Measurements from ENCODE around the gene LCE7A. TPM values are rescaled to one million over a fixed set of nuclear protein-coding genes. Genes with fewer than 3 reads are reported as not detected.

LCE7A gene
- total and polyA plus RNA-seq, 10 of the 15 experiments (the other 5 are each of a cell fraction or from before 2014, with no cell fraction given): not detected

GRCh38 chr1:152904688-152905440, 45.1 kb downstream of the LCE7A start:
- TF ChIP-seq, protein P1, sequence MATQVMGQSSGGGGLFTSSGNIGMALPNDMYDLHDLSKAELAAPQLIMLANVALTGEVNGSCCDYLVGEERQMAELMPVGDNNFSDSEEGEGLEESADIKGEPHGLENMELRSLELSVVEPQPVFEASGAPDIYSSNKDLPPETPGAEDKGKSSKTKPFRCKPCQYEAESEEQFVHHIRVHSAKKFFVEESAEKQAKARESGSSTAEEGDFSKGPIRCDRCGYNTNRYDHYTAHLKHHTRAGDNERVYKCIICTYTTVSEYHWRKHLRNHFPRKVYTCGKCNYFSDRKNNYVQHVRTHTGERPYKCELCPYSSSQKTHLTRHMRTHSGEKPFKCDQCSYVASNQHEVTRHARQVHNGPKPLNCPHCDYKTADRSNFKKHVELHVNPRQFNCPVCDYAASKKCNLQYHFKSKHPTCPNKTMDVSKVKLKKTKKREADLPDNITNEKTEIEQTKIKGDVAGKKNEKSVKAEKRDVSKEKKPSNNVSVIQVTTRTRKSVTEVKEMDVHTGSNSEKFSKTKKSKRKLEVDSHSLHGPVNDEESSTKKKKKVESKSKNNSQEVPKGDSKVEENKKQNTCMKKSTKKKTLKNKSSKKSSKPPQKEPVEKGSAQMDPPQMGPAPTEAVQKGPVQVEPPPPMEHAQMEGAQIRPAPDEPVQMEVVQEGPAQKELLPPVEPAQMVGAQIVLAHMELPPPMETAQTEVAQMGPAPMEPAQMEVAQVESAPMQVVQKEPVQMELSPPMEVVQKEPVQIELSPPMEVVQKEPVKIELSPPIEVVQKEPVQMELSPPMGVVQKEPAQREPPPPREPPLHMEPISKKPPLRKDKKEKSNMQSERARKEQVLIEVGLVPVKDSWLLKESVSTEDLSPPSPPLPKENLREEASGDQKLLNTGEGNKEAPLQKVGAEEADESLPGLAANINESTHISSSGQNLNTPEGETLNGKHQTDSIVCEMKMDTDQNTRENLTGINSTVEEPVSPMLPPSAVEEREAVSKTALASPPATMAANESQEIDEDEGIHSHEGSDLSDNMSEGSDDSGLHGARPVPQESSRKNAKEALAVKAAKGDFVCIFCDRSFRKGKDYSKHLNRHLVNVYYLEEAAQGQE (IDR thresholded peaks at IDR 0.05; ENCODE audit: low read depth, low read length): peak; percentile 67; the same call in 1 of the 2 replicates
- TF ChIP-seq, protein P2, sequence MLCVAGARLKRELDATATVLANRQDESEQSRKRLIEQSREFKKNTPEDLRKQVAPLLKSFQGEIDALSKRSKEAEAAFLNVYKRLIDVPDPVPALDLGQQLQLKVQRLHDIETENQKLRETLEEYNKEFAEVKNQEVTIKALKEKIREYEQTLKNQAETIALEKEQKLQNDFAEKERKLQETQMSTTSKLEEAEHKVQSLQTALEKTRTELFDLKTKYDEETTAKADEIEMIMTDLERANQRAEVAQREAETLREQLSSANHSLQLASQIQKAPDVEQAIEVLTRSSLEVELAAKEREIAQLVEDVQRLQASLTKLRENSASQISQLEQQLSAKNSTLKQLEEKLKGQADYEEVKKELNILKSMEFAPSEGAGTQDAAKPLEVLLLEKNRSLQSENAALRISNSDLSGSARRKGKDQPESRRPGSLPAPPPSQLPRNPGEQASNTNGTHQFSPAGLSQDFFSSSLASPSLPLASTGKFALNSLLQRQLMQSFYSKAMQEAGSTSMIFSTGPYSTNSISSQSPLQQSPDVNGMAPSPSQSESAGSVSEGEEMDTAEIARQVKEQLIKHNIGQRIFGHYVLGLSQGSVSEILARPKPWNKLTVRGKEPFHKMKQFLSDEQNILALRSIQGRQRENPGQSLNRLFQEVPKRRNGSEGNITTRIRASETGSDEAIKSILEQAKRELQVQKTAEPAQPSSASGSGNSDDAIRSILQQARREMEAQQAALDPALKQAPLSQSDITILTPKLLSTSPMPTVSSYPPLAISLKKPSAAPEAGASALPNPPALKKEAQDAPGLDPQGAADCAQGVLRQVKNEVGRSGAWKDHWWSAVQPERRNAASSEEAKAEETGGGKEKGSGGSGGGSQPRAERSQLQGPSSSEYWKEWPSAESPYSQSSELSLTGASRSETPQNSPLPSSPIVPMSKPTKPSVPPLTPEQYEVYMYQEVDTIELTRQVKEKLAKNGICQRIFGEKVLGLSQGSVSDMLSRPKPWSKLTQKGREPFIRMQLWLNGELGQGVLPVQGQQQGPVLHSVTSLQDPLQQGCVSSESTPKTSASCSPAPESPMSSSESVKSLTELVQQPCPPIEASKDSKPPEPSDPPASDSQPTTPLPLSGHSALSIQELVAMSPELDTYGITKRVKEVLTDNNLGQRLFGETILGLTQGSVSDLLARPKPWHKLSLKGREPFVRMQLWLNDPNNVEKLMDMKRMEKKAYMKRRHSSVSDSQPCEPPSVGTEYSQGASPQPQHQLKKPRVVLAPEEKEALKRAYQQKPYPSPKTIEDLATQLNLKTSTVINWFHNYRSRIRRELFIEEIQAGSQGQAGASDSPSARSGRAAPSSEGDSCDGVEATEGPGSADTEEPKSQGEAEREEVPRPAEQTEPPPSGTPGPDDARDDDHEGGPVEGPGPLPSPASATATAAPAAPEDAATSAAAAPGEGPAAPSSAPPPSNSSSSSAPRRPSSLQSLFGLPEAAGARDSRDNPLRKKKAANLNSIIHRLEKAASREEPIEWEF (IDR thresholded peaks at IDR 0.05; ENCODE audit: insufficient replicate concordance, low read depth, low read length): no peak
- no TSS peak for BruUV-seq (replicated peaks)
- POLR2A ChIA-PET: interaction anchor here (0.8 kb wide), 1 partner anchor 9 kb away, joined by 6 read pairs; no protein-coding TSS in a partner anchor
- Histone ChIP-seq H3K27ac (ENCODE audit: control insufficient read depth, insufficient read depth) (no peak overlapping the region), H2AFZ (ENCODE audit: control insufficient read depth, low read depth, low read length) (no peak overlapping the region), H3K9ac (ENCODE audit: control insufficient read depth, insufficient read depth, low read length) (no peak overlapping the region), H3K9me3 (replicated peaks; ENCODE audit: control insufficient read depth, insufficient read depth, low read length) (no peaks in the 10 kb centered on the region), H3K36me3 (ENCODE audit: control insufficient read depth in 2 of 2, insufficient read depth in 2 of 2, low read length in 1 of 2) (no peaks in the 10 kb centered on the region), H3K4me2 (ENCODE audit: control insufficient read depth, insufficient read depth) (no peak overlapping the region; the same call in 1 of the 2 replicates), H3K79me2 (ENCODE audit: control insufficient read depth, insufficient read depth, low read length) (no peaks in the 10 kb centered on the region), H4K20me1 (ENCODE audit: control insufficient read depth, insufficient read depth) (no peaks in the 10 kb centered on the region), H3K4me1 (ENCODE audit: control insufficient read depth, insufficient read depth, low read length) (peaks cover 40% of the 10 kb centered on the region), H3K27me3 (replicated peaks in 1 of 2; ENCODE audit: control insufficient read depth in 2 of 2, insufficient read depth in 2 of 2, low read length in 1 of 2) (no peaks in the 10 kb centered on the region; a peak in 1 of 4 replicates), H3K4me3 (no peak overlapping the region)
- SMC1A ChIA-PET (ENCODE audit: uncharacterized antibody, unreplicated experiment): interaction anchor here (0.7 to 1.4 kb wide), 3 partner anchors 16 to 140 kb away, joined by 3 to 5 read pairs (median 3); no protein-coding TSS in a partner anchor
- in situ Hi-C loops (cut with MboI): no loop called here
- no peak for ATAC-seq
- no peak for DNase-seq (ENCODE audit: low read depth, low spot score)
- CTCF ChIA-PET: interaction anchor here (1.0 to 1.8 kb wide), 4 partner anchors 9 to 35 kb away, joined by 3 to 5 read pairs (median 3); no protein-coding TSS in a partner anchor
- RAD21 ChIA-PET (ENCODE audit: unreplicated experiment): interaction anchor here (1.0 to 1.6 kb wide), 2 partner anchors 9 kb away, joined by 4 read pairs; no protein-coding TSS in a partner anchor
- WGBS (ENCODE audit: insufficient coverage, insufficient replicate concordance, low lambda C conversion rate, missing lambda C conversion rate): 55% methylated on average over 7 of the region's 7 CpGs
- intact Hi-C loops (cut with micrococcal nuclease; ENCODE audit: unreplicated experiment): no loop called here
- FAIRE-seq: no peak
